HepG2 (cell line): ENCODE measurements around the gene POFUT2. TPM values are rescaled to one million over a fixed set of nuclear protein-coding genes. Genes with fewer than 3 reads are reported as not detected.

Experiments
- EHMT2 ChIP-seq: fragments of 200-600 bp; sonication (generic); IDR thresholded peaks from 2 replicates; pipeline ENCODE4 v1.7.0; 2017; ENCODE audit warnings: antibody characterized with exemption, low read depth, low read length, borderline replicate concordance
- FIP1L1 ChIP-seq: fragments of 200-400 bp; formaldehyde crosslinking; IDR thresholded peaks from 2 replicates; pipeline ENCODE4 v1.6.1; 2018; ENCODE audit warnings: low read depth, mild to moderate bottlenecking, low read length, moderate library complexity, borderline replicate concordance; ENCODE audit not compliant: insufficient read depth
- GABPB1 ChIP-seq: IDR thresholded peaks from 2 replicates; pipeline ENCODE4 v1.6.1; 2016; ENCODE audit warnings: mild to moderate bottlenecking, missing genetic modification reagents, moderate library complexity, missing compliant biosample characterization
- IRX3 ChIP-seq: sonication (generic); formaldehyde crosslinking; IDR thresholded peaks from 2 replicates; pipeline ENCODE4 v1.8.1; 2023; ENCODE audit warnings: mild to moderate bottlenecking, low read depth, missing genetic modification reagents, borderline replicate concordance
- KDM4B ChIP-seq: sonication (generic); formaldehyde crosslinking; IDR thresholded peaks from 2 replicates; pipeline ENCODE4 v1.4.0; 2020; ENCODE audit warnings: missing genetic modification reagents
- MED8 ChIP-seq: sonication (generic); formaldehyde crosslinking; IDR thresholded peaks from 2 replicates; pipeline ENCODE4 v1.8.1; 2023; ENCODE audit warnings: mild to moderate bottlenecking, missing genetic modification reagents; ENCODE audit not compliant: insufficient replicate concordance
- NCOA1 ChIP-seq: sonication (generic); formaldehyde crosslinking; IDR thresholded peaks from 2 replicates; pipeline ENCODE4 v1.9.0; 2021; ENCODE audit warnings: missing genetic modification reagents
- PBX2 ChIP-seq: IDR thresholded peaks from 2 replicates; pipeline ENCODE4 v1.6.1; 2016; ENCODE audit warnings: control low read depth
- PHF5A ChIP-seq: IDR thresholded peaks from one replicate; pipeline ENCODE4 v1.6.1; 2018; ENCODE audit warnings: low read depth, missing genetic modification reagents; ENCODE audit not compliant: unreplicated experiment
- PHF8 ChIP-seq: sonication (generic); formaldehyde crosslinking; IDR thresholded peaks from 2 replicates; pipeline ENCODE4 v1.5.0; 2020; ENCODE audit warnings: missing genetic modification reagents
- SATB2 ChIP-seq: sonication (generic); formaldehyde crosslinking; IDR thresholded peaks from 2 replicates; pipeline ENCODE4 v1.5.0; 2020; ENCODE audit warnings: missing genetic modification reagents
- STAT5B ChIP-seq: sonication (generic); formaldehyde crosslinking; IDR thresholded peaks from 2 replicates; pipeline ENCODE4 v1.4.0; 2020; ENCODE audit warnings: missing genetic modification reagents
- ZBTB2 ChIP-seq: sonication (generic); formaldehyde crosslinking; IDR thresholded peaks from 2 replicates; pipeline ENCODE4 v1.8.0; 2022; ENCODE audit warnings: low read depth, missing genetic modification reagents
- ZNF550 ChIP-seq: sonication (generic); formaldehyde crosslinking; IDR thresholded peaks from 2 replicates; pipeline ENCODE4 v1.4.0; 2020; ENCODE audit warnings: mild to moderate bottlenecking, missing genetic modification reagents, borderline replicate concordance
- ZNF605 ChIP-seq: sonication (generic); formaldehyde crosslinking; IDR thresholded peaks from 2 replicates; pipeline ENCODE4 v1.8.0; 2022; ENCODE audit warnings: mild to moderate bottlenecking, missing genetic modification reagents
- ZNF629 ChIP-seq: sonication (generic); formaldehyde crosslinking; conservative IDR thresholded peaks from 2 replicates; pipeline ENCODE4 v1.5.0; 2020; ENCODE audit warnings: missing genetic modification reagents
- ZNF670 ChIP-seq: sonication (generic); formaldehyde crosslinking; IDR thresholded peaks from 2 replicates; pipeline ENCODE4 v1.8.0; 2022; ENCODE audit warnings: mild to moderate bottlenecking, missing genetic modification reagents, borderline replicate concordance
- ZNF724P ChIP-seq: sonication (generic); formaldehyde crosslinking; IDR thresholded peaks from 2 replicates; pipeline ENCODE4 v1.8.0; 2022; ENCODE audit warnings: missing genetic modification reagents, borderline replicate concordance
- polyA plus RNA-seq, 8 experiments: library from polyadenylated mRNA; depleted of rRNA in 3 of 8; stranded (reverse) in 7 of 8; unstranded in 1 of 8; fragments of >200 nt; fragmentation: Illumina TruSeq in 4 of 8; extraction: Trizol in 4 of 8; gene quantifications; 2 replicates each; pipeline versions ENCODE4 v1.2.1 to v1.2.3, GENCODE V29; 2011 to 2016; ENCODE audit warnings: low read depth in 4 of 8, missing spikeins in 1 of 8, mixed read lengths in 1 of 8; ENCODE audit not compliant: insufficient read depth in 1 of 8
- total RNA-seq, 5 experiments: library from RNA; depleted of rRNA; stranded (reverse); fragments of >200 nt; fragmentation: Illumina TruSeq; extraction: Trizol; gene quantifications; 2 replicates each; pipeline ENCODE4 v1.2.3, GENCODE V29; 2016; ENCODE audit warnings: low read depth in 1 of 5
- TF ChIP-seq, protein P1 (sequence below): sonication (generic); formaldehyde crosslinking; IDR thresholded peaks from 2 replicates; pipeline ENCODE4 v1.4.0; 2020; ENCODE audit warnings: mild to moderate bottlenecking, missing genetic modification reagents, borderline replicate concordance
- TF ChIP-seq, protein P2 (sequence below): IDR thresholded peaks from 2 replicates; pipeline ENCODE4 v1.6.1; 2012; ENCODE audit warnings: low read depth, low read length, improper control_type of control experiment

POFUT2 gene
- total and polyA plus RNA-seq, 2 of the 13 experiments (the other 11 are each of a cell fraction or from before 2014, with no cell fraction given): 22.8 to 24.0 TPM

DNA sequence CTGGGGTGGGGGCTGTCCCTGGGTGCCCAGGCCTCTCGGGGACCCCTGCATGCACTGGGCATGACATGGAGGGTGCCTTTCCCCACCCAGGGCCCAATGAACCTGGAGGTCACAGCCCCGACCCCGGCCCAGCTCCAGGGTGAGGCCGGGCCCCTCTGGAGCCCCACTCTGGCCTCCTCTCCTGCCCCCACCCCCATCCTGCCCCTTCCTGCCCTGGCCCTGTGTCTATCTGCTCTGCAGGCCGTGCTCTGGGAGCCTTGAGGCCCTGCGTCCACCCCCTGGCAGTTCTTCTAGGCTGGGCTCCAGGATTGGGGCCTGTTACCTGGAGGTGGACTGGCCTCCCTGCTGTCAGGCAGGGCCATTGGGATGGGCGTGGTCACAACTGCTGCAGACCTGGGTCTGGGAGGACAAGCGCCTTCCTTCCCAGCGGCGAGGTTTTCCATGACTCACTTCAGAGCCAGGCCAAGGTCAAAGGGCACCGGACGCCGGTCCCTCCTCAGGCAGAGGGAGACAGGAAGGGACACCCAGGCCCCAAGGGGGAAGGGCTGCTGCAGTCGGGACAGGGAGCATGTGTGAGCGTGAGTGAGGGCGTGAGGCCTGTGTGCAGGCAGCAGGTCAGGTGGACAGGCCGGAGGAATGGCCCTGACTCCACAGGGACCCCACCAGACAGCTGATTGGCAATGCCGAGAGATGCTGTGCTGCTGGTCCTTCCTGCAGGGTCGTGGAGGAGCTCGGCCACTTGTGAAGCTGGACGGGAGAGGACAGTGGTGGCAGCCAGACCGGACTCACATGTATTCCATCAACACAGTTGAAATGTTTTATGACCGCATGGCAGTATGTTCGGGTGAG is 31.1 kb upstream of the POFUT2 start (continued):
- TF ChIP-seq EHMT2 (no peak), ZNF629 (CRISPR knock-in tag) (no peak; the same call in 1 of the 2 replicates), NCOA1 (CRISPR knock-in tag) (no peak), ZNF550 (no peak), ZNF670 (CRISPR knock-in tag) (no peak), ZNF724P (CRISPR knock-in tag) (no peak), ZBTB2 (CRISPR knock-in tag) (peak; percentile 67), ZNF605 (CRISPR knock-in tag) (0 out of 2 replicates have a peak, but pooled peaks have one; percentile 25), STAT5B (CRISPR knock-in tag) (peak; percentile 54; the same call in 1 of the 2 replicates), MED8 (peak; percentile 40), FIP1L1 (no peak), KDM4B (CRISPR knock-in tag) (peak; percentile 58; the same call in 1 of the 2 replicates), PHF8 (peak; percentile 57; the same call in 1 of the 2 replicates), SATB2 (no peak), GABPB1 (CRISPR knock-in tag) (peak; percentile 81), PBX2 (CRISPR knock-in tag) (no peak), IRX3 (CRISPR knock-in tag) (no peak), PHF5A (no peak)
- TF ChIP-seq, protein P1, sequence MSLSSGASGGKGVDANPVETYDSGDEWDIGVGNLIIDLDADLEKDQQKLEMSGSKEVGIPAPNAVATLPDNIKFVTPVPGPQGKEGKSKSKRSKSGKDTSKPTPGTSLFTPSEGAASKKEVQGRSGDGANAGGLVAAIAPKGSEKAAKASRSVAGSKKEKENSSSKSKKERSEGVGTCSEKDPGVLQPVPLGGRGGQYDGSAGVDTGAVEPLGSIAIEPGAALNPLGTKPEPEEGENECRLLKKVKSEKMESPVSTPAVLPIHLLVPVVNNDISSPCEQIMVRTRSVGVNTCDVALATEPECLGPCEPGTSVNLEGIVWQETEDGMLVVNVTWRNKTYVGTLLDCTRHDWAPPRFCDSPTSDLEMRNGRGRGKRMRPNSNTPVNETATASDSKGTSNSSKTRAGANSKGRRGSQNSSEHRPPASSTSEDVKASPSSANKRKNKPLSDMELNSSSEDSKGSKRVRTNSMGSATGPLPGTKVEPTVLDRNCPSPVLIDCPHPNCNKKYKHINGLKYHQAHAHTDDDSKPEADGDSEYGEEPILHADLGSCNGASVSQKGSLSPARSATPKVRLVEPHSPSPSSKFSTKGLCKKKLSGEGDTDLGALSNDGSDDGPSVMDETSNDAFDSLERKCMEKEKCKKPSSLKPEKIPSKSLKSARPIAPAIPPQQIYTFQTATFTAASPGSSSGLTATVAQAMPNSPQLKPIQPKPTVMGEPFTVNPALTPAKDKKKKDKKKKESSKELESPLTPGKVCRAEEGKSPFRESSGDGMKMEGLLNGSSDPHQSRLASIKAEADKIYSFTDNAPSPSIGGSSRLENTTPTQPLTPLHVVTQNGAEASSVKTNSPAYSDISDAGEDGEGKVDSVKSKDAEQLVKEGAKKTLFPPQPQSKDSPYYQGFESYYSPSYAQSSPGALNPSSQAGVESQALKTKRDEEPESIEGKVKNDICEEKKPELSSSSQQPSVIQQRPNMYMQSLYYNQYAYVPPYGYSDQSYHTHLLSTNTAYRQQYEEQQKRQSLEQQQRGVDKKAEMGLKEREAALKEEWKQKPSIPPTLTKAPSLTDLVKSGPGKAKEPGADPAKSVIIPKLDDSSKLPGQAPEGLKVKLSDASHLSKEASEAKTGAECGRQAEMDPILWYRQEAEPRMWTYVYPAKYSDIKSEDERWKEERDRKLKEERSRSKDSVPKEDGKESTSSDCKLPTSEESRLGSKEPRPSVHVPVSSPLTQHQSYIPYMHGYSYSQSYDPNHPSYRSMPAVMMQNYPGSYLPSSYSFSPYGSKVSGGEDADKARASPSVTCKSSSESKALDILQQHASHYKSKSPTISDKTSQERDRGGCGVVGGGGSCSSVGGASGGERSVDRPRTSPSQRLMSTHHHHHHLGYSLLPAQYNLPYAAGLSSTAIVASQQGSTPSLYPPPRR (CRISPR knock-in tag): peak; percentile 68
- TF ChIP-seq, protein P2, sequence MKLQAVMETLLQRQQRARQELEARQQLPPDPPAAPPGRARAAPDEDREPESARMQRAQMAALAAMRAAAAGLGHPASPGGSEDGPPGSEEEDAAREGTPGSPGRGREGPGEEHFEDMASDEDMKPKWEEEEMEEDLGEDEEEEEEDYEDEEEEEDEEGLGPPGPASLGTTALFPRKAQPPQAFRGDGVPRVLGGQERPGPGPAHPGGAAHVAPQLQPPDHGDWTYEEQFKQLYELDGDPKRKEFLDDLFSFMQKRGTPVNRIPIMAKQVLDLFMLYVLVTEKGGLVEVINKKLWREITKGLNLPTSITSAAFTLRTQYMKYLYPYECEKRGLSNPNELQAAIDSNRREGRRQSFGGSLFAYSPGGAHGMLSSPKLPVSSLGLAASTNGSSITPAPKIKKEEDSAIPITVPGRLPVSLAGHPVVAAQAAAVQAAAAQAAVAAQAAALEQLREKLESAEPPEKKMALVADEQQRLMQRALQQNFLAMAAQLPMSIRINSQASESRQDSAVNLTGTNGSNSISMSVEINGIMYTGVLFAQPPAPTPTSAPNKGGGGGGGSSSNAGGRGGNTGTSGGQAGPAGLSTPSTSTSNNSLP: no peak
